Activated naive CD8-positive, alpha-beta T cell treated with anti-CD3 and anti-CD28 coated beads, Interleukin-2, amount 50 U/mL, for 16 hours (primary cell): ENCODE results near the gene ROBO1.

Source experiments
- DNase-seq: peaks from one replicate; pipeline ENCODE4 v3.0.0-alpha.2; 2020; ENCODE audit warnings: low read depth, low spot score

ROBO1 gene

GRCh38 chr3:79170021-79170420 lies 597.8 kb downstream of the ROBO1 start:
- no peak for DNase-seq

GRCh38 chr3:79167651-79168416 lies 600.0 kb downstream of the ROBO1 start:
- no peak for DNase-seq

- no peak for DNase-seq
These were observed 605.1 kb downstream of the ROBO1 start for GRCh38 chr3:79162653-79163052.

DNA sequence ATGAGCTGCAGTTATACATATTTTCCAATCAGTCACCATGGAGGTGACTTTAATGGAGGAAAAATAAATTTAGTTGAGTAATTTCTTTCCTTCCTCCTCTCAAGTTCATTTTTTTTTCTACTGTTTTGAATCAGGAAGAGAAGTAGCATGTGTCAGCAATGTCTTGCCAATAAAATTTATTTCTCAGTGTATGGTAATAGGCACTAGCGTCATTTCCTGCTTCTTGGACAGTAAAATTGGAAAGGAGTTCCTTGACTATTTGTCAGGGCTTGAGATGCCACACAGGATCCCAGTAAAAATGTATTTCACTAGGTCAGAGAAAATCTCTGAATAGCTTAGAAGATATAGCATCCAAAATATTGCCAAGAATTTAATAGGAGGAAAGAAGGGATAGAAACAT lies 605.9 kb downstream of the ROBO1 start:
- no peak for DNase-seq

GRCh38 chr3:79160421-79160820 lies 607.4 kb downstream of the ROBO1 start:
- no peak for DNase-seq

GRCh38 chr3:79159736-79160135 lies 608.1 kb downstream of the ROBO1 start:
- DNase-seq: no peak

- no peak for DNase-seq
These were observed 610.6 kb downstream of the ROBO1 start for GRCh38 chr3:79157191-79157590.

- no peak for DNase-seq
These were observed 612.9 kb downstream of the ROBO1 start for GRCh38 chr3:79154865-79155264.

- DNase-seq: no peak
These were observed 619.0 kb downstream of the ROBO1 start for GRCh38 chr3:79148786-79149185.

- no peak for DNase-seq
These were observed 621.8 kb downstream of the ROBO1 start for GRCh38 chr3:79146024-79146423.

GRCh38 chr3:79140708-79141107 lies 627.1 kb downstream of the ROBO1 start:
- DNase-seq: no peak

- DNase-seq: no peak
These were observed 628.3 kb downstream of the ROBO1 start for GRCh38 chr3:79139395-79140068.

- DNase-seq: no peak
These were observed 642.3 kb downstream of the ROBO1 start for GRCh38 chr3:79125313-79125984.

GRCh38 chr3:79115458-79115857 lies 652.3 kb downstream of the ROBO1 start:
- no peak for DNase-seq

DNA sequence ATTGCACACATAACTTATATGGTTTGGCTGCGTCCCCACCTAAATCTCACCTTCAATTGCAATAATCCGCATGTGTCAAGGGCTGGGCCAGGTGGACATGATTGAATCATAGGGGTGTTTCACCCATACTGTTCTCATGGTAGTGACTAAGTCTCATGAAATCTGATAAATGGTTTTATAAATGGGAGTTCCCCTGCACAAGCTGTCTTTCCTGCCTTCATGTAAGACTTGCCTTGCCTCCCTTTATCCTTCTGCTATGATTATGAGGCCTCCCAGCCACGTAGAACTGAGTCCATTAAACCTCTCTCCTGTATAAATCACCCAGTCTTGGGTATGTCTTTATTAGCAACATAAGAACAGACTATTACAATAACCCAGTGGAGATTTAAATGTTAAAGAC lies 653.9 kb downstream of the ROBO1 start:
- no peak for DNase-seq

- no peak for DNase-seq
These were observed 656.3 kb downstream of the ROBO1 start for GRCh38 chr3:79111375-79112052.

- DNase-seq: no peak
These were observed 658.0 kb downstream of the ROBO1 start for GRCh38 chr3:79109754-79110153.

GRCh38 chr3:79103307-79103706 lies 664.5 kb downstream of the ROBO1 start:
- DNase-seq: no peak

GRCh38 chr3:79097964-79098660 lies 669.7 kb downstream of the ROBO1 start:
- DNase-seq: no peak

DNA sequence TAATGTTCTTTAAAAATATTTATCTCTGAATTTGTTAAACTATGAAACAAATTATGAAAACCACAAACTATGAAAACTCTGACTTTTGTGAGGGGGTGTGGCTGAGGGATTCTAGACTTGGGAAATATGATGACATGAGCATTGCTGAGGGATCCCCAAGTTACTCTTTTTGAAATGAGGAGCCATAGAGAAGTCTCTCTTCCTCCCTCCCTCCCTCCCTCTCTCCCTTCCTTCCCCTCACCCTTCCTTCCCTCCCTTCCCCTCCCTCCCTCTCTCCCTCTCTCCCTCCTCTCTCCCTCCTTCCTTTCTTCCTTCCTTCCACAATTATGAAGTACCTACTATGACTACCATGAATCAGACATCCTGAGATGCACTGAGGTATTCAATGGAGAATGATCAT lies 673.1 kb downstream of the ROBO1 start:
- DNase-seq: no peak

DNA sequence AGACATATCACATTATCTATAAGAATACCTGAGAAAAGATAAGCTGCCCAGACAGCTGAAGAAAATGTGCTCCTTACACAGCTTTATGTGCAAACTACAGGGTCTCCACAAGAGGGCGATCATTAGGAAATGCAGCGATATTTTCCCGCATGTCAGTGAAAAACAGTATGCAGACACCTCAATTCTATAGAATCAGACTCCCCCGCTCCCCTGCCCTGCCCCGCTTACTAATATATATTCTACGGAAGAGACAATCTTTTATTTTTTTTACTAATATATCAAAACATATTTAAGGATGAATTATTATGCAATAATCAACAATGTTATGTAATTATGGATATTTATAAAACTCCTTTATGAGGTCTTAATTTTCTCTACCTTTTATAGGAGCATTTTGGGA lies 681.3 kb downstream of the ROBO1 start:
- DNase-seq: no peak

DNA sequence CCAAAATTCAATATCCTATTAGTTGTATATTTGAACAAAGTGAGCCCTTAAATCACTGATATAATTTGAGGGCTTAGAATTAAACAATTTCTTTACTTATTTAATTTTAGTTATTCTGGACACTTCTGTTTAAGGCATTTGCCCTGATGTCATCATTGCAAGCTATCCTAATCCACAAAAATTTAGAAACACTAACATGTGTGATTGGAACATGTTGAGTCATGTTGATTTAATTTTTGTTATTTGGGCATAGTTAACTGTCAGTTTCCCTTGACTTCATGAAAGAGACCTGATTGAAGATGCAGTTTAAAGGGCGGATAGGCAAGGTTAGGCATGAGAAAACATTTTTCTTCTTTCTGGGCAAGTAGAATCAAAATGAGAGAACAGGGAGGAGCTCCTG lies 682.6 kb downstream of the ROBO1 start:
- DNase-seq: no peak
